Panc1 (cell line): ENCODE data around the gene SYT5.

Experiments
- POLR2AphosphoS5 ChIP-seq: IDR thresholded peaks from 2 replicates; pipeline ENCODE4 v1.6.1; 2012; ENCODE audit warnings: mild to moderate bottlenecking, low read depth, low read length, moderate library complexity
- SIN3A ChIP-seq: IDR thresholded peaks from 2 replicates; pipeline ENCODE4 v1.6.1; 2012; ENCODE audit warnings: low read depth, mild to moderate bottlenecking, low read length, moderate library complexity, borderline replicate concordance; ENCODE audit not compliant: insufficient read depth
- TF ChIP-seq, protein P1 (sequence below): fragments of 450-650 bp; IDR thresholded peaks from 2 replicates; pipeline ENCODE4 v1.5.1; 2017; ENCODE audit warnings: mild to moderate bottlenecking
- TF ChIP-seq, protein P2 (sequence below), 2 experiments: IDR thresholded peaks; 2 replicates each; pipeline ENCODE4 v1.6.1; 2011 to 2012; ENCODE audit warnings: low read depth in 2 of 2, control low read depth in 1 of 2, low read length in 1 of 2, mild to moderate bottlenecking in 1 of 2, moderate library complexity in 1 of 2; ENCODE audit not compliant: insufficient read depth in 1 of 2

DNA sequence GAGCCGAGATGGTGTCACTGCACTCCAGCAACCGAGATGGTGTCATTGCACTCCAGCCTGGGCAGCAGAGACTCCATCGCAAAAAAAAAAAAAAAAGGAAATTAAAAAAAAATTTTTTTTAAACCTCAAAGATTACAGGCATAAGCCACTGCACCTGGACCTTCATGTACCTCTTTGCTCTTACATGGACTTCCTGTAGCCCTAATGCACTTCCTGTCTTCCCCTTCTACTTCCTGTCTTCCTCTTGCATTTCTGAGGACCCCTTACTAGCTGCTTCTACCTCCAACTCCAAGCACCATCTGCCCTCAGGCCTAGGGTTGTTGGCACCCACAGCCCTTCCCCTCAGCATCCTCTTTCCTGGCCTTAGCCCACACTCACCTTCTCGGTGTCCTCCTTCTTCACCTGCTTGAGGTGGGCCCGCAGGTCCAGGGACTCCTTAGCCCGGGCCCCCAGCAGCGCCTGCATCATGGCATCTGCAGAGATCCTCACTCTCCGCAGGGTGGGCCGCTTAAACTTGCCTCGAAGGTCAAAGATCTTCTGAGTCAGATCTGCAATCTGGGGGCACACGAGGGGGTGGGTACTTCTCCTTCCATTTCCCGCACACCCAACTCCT, 26.3 kb downstream of the SYT5 start:
- TF ChIP-seq, protein P1, sequence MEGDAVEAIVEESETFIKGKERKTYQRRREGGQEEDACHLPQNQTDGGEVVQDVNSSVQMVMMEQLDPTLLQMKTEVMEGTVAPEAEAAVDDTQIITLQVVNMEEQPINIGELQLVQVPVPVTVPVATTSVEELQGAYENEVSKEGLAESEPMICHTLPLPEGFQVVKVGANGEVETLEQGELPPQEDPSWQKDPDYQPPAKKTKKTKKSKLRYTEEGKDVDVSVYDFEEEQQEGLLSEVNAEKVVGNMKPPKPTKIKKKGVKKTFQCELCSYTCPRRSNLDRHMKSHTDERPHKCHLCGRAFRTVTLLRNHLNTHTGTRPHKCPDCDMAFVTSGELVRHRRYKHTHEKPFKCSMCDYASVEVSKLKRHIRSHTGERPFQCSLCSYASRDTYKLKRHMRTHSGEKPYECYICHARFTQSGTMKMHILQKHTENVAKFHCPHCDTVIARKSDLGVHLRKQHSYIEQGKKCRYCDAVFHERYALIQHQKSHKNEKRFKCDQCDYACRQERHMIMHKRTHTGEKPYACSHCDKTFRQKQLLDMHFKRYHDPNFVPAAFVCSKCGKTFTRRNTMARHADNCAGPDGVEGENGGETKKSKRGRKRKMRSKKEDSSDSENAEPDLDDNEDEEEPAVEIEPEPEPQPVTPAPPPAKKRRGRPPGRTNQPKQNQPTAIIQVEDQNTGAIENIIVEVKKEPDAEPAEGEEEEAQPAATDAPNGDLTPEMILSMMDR, result no peak
- no peak for TF ChIP-seq SIN3A
- no peak for TF ChIP-seq POLR2AphosphoS5
- TF ChIP-seq, protein P2, sequence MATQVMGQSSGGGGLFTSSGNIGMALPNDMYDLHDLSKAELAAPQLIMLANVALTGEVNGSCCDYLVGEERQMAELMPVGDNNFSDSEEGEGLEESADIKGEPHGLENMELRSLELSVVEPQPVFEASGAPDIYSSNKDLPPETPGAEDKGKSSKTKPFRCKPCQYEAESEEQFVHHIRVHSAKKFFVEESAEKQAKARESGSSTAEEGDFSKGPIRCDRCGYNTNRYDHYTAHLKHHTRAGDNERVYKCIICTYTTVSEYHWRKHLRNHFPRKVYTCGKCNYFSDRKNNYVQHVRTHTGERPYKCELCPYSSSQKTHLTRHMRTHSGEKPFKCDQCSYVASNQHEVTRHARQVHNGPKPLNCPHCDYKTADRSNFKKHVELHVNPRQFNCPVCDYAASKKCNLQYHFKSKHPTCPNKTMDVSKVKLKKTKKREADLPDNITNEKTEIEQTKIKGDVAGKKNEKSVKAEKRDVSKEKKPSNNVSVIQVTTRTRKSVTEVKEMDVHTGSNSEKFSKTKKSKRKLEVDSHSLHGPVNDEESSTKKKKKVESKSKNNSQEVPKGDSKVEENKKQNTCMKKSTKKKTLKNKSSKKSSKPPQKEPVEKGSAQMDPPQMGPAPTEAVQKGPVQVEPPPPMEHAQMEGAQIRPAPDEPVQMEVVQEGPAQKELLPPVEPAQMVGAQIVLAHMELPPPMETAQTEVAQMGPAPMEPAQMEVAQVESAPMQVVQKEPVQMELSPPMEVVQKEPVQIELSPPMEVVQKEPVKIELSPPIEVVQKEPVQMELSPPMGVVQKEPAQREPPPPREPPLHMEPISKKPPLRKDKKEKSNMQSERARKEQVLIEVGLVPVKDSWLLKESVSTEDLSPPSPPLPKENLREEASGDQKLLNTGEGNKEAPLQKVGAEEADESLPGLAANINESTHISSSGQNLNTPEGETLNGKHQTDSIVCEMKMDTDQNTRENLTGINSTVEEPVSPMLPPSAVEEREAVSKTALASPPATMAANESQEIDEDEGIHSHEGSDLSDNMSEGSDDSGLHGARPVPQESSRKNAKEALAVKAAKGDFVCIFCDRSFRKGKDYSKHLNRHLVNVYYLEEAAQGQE (IDR thresholded peaks at IDR 0.05; ENCODE audit: insufficient read depth in 1 of 2, low read depth in 2 of 2, low read length in 1 of 2), result no peak
